Measurements from ENCODE around the gene MRPL11.

The MRPL11 gene

GRCh38 chr11:66457826-66458225 lies 19.2 kb upstream of the MRPL11 start:
- H3K9me3 ChIP-seq (replicated peaks; ENCODE audit: insufficient read depth, low read length), result no peaks in the 10 kb centered on the region
- peaks cover 27% of the 10 kb centered on the region for H3K27me3 ChIP-seq (replicated peaks; ENCODE audit: insufficient read depth, low read length)
- no peaks in the 10 kb centered on the region for H3K79me2 ChIP-seq (ENCODE audit: low read length)
- no peak for DNase-seq
- H3K4me3 ChIP-seq (ENCODE audit: low read length), result no peak overlapping the region
- no peak overlapping the region for H3K9ac ChIP-seq (ENCODE audit: low read length)
- H2AFZ ChIP-seq (ENCODE audit: low read length), result no peak overlapping the region
- H3K36me3 ChIP-seq (replicated peaks; ENCODE audit: insufficient read depth, low read length), result no peaks in the 10 kb centered on the region
- 0 out of 2 replicates have a peak, but pooled peaks cover 5% of the 10 kb centered on the region for H3K4me1 ChIP-seq (ENCODE audit: low read length)
- H3K27ac ChIP-seq (ENCODE audit: low read length), result no peak overlapping the region
- TF ChIP-seq CTCF (IDR thresholded peaks at IDR 0.05; ENCODE audit: low read length) (no peak), EZH2 (optimal IDR thresholded peaks at IDR 0.05; ENCODE audit: low read depth, low read length) (no peak), EZH2phosphoT487 (IDR thresholded peaks at IDR 0.05; ENCODE audit: low read length) (no peak)
- no peaks in the 10 kb centered on the region for H4K20me1 ChIP-seq (ENCODE audit: insufficient read depth, low read length)
- no peaks in the 10 kb centered on the region for H3K9me2 ChIP-seq (replicated peaks; ENCODE audit: insufficient read depth, low read length)
- no peaks in the 10 kb centered on the region for H3F3A ChIP-seq (ENCODE audit: insufficient read depth, low read length)
- no peak overlapping the region for H3K4me2 ChIP-seq (ENCODE audit: low read depth, low read length)

GRCh38 chr11:66454828-66455227 lies 16.2 kb upstream of the MRPL11 start:
- DNase-seq, result no peak
- peaks cover 45% of the 10 kb centered on the region for H3K27me3 ChIP-seq (replicated peaks; ENCODE audit: insufficient read depth, low read length)
- H3K4me3 ChIP-seq (ENCODE audit: low read length), result no peak overlapping the region
- no peaks in the 10 kb centered on the region for H3F3A ChIP-seq (ENCODE audit: insufficient read depth, low read length)
- no peaks in the 10 kb centered on the region for H3K9me2 ChIP-seq (replicated peaks; ENCODE audit: insufficient read depth, low read length)
- H3K9me3 ChIP-seq (replicated peaks; ENCODE audit: insufficient read depth, low read length), result no peaks in the 10 kb centered on the region
- no peak overlapping the region for H2AFZ ChIP-seq (ENCODE audit: low read length)
- H3K9ac ChIP-seq (ENCODE audit: low read length), result no peak overlapping the region
- no peak for TF ChIP-seq EZH2 (optimal IDR thresholded peaks at IDR 0.05; ENCODE audit: low read depth, low read length)
- no peak for TF ChIP-seq CTCF (IDR thresholded peaks at IDR 0.05; ENCODE audit: low read length)
- TF ChIP-seq EZH2phosphoT487 (IDR thresholded peaks at IDR 0.05; ENCODE audit: low read length), result no peak
- no peaks in the 10 kb centered on the region for H4K20me1 ChIP-seq (ENCODE audit: insufficient read depth, low read length)
- H3K4me1 ChIP-seq (ENCODE audit: low read length), result 0 out of 2 replicates have a peak, but pooled peaks cover 5% of the 10 kb centered on the region
- no peaks in the 10 kb centered on the region for H3K36me3 ChIP-seq (replicated peaks; ENCODE audit: insufficient read depth, low read length)
- no peaks in the 10 kb centered on the region for H3K79me2 ChIP-seq (ENCODE audit: low read length)
- H3K27ac ChIP-seq (ENCODE audit: low read length), result no peak overlapping the region
- H3K4me2 ChIP-seq (ENCODE audit: low read depth, low read length), result no peak overlapping the region

- no peak overlapping the region for H3K4me3 ChIP-seq (ENCODE audit: low read length)
- TF ChIP-seq EZH2phosphoT487 (IDR thresholded peaks at IDR 0.05; ENCODE audit: low read length) (no peak), CTCF (IDR thresholded peaks at IDR 0.05; ENCODE audit: low read length) (no peak), EZH2 (optimal IDR thresholded peaks at IDR 0.05; ENCODE audit: low read depth, low read length) (no peak)
- no peaks in the 10 kb centered on the region for H4K20me1 ChIP-seq (ENCODE audit: insufficient read depth, low read length)
- no peak overlapping the region for H3K27ac ChIP-seq (ENCODE audit: low read length)
- 0 out of 2 replicates have a peak, but pooled peaks cover 3% of the 10 kb centered on the region for H3K4me1 ChIP-seq (ENCODE audit: low read length)
- peaks cover 45% of the 10 kb centered on the region for H3K27me3 ChIP-seq (replicated peaks; ENCODE audit: insufficient read depth, low read length)
- H3K9ac ChIP-seq (ENCODE audit: low read length), result no peak overlapping the region
- no peaks in the 10 kb centered on the region for H3K9me3 ChIP-seq (replicated peaks; ENCODE audit: insufficient read depth, low read length)
- H3K9me2 ChIP-seq (replicated peaks; ENCODE audit: insufficient read depth, low read length), result no peaks in the 10 kb centered on the region
- no peaks in the 10 kb centered on the region for H3K79me2 ChIP-seq (ENCODE audit: low read length)
- H3K36me3 ChIP-seq (replicated peaks; ENCODE audit: insufficient read depth, low read length), result no peaks in the 10 kb centered on the region
- DNase-seq, result no peak
- no peaks in the 10 kb centered on the region for H3F3A ChIP-seq (ENCODE audit: insufficient read depth, low read length)
- H2AFZ ChIP-seq (ENCODE audit: low read length), result no peak overlapping the region
- no peak overlapping the region for H3K4me2 ChIP-seq (ENCODE audit: low read depth, low read length)
Measured at GRCh38 chr11:66454247-66454646, 15.6 kb upstream of the MRPL11 start.
